ENCODE results near the gene NEMP1. TPM values are rescaled to one million over a fixed set of nuclear protein-coding genes. Genes with fewer than 3 reads are reported as not detected.
"Not testable (repeated sequence)": the region's sequence is repeated elsewhere in the genome, so short reads cannot be mapped to it uniquely, and the experiment has no call there.

The NEMP1 gene
- total RNA-seq, 6 donors from 2014 or later, result 6.2 to 13.6 (median 10.0) TPM

DNA sequence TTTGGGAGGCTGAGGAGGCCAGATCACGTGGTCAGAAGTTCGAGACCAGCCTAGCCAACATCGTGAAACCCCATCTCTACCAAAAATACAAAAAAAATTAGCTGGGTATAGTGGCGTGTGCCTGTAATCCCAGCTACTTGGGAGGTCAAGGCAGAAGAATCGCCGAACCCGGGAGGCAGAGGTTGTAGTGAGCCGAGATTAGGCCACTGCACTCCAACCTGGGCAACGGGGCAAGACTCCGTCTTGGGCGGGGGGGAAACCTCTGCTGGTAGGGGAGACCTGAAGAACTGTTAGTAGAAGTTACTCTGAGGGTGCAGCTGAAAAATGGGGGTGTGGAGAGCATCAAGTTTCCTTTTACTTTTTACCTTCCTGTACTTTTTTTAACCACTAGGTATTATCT is 47.5 kb upstream of the NEMP1 start:
- Histone ChIP-seq H3K36me3 (no peaks in the 10 kb centered on the region), H3K27ac (no peak overlapping the region), H3K4me3 (no peak overlapping the region), H3K4me1 (peaks cover 11 to 22% (median 18%) of the 10 kb centered on the region in 4 donors), H3K27me3 (peaks cover 0 to 4% (median 0%) of the 10 kb centered on the region in 4 donors), H3K9me3 (no peaks in the 10 kb centered on the region)
- ATAC-seq (ENCODE audit: low FRiP score in 2 of 2) (no peak), DNase-seq (no peak)
- TF ChIP-seq EP300 (IDR thresholded peaks at IDR 0.05) (no peak), POLR2AphosphoS5 (IDR thresholded peaks at IDR 0.05) (no peak), POLR2A (IDR thresholded peaks at IDR 0.05) (no peak)
- TF ChIP-seq, protein P1, sequence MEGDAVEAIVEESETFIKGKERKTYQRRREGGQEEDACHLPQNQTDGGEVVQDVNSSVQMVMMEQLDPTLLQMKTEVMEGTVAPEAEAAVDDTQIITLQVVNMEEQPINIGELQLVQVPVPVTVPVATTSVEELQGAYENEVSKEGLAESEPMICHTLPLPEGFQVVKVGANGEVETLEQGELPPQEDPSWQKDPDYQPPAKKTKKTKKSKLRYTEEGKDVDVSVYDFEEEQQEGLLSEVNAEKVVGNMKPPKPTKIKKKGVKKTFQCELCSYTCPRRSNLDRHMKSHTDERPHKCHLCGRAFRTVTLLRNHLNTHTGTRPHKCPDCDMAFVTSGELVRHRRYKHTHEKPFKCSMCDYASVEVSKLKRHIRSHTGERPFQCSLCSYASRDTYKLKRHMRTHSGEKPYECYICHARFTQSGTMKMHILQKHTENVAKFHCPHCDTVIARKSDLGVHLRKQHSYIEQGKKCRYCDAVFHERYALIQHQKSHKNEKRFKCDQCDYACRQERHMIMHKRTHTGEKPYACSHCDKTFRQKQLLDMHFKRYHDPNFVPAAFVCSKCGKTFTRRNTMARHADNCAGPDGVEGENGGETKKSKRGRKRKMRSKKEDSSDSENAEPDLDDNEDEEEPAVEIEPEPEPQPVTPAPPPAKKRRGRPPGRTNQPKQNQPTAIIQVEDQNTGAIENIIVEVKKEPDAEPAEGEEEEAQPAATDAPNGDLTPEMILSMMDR (IDR thresholded peaks at IDR 0.05), result no peak
- WGBS, 2 donors, result 84 to 93% methylated on average over 11 of the region's 11 CpGs

- TF ChIP-seq, protein P1 (IDR thresholded peaks at IDR 0.05), result peak; percentile 84 to 95 (median 90)
- no peak for TF ChIP-seq POLR2AphosphoS5 (IDR thresholded peaks at IDR 0.05)
- no peak for TF ChIP-seq POLR2A (IDR thresholded peaks at IDR 0.05)
- no peak for TF ChIP-seq EP300 (IDR thresholded peaks at IDR 0.05)
- Histone ChIP-seq H3K27ac (no peak overlapping the region), H3K9me3 (no peaks in the 10 kb centered on the region), H3K4me1 (peaks cover 9 to 19% (median 11%) of the 10 kb centered on the region in 4 donors), H3K27me3 (peaks cover 0 to 4% (median 0%) of the 10 kb centered on the region in 4 donors), H3K36me3 (no peaks in the 10 kb centered on the region), H3K4me3 (no peak overlapping the region)
- 13 to 14% methylated on average over 10 of the region's 10 CpGs for WGBS, 2 donors
- peak; percentile 68 to 79 for ATAC-seq (ENCODE audit: low FRiP score in 2 of 2)
- DNase-seq, result peak in 1 of 2 donors; percentile 75
Observed at GRCh38 chr12:57124261-57124877, 45.8 kb upstream of the NEMP1 start.

GRCh38 chr12:57123813-57124212 is 45.2 kb upstream of the NEMP1 start:
- Histone ChIP-seq H3K4me1 (peaks cover 7 to 13% (median 7%) of the 10 kb centered on the region in 4 donors), H3K27me3 (peaks cover 0 to 4% (median 0%) of the 10 kb centered on the region in 4 donors), H3K9me3 (no peaks in the 10 kb centered on the region), H3K27ac (no peak overlapping the region), H3K36me3 (no peaks in the 10 kb centered on the region), H3K4me3 (no peak overlapping the region)
- TF ChIP-seq, protein P1 (IDR thresholded peaks at IDR 0.05), result no peak
- TF ChIP-seq POLR2AphosphoS5 (IDR thresholded peaks at IDR 0.05), result no peak
- no peak for TF ChIP-seq POLR2A (IDR thresholded peaks at IDR 0.05)
- TF ChIP-seq EP300 (IDR thresholded peaks at IDR 0.05), result no peak
- 45 to 59% methylated on average over 2 of the region's 2 CpGs for WGBS, 2 donors
- ATAC-seq (ENCODE audit: low FRiP score in 2 of 2) (no peak), DNase-seq (no peak)

DNA sequence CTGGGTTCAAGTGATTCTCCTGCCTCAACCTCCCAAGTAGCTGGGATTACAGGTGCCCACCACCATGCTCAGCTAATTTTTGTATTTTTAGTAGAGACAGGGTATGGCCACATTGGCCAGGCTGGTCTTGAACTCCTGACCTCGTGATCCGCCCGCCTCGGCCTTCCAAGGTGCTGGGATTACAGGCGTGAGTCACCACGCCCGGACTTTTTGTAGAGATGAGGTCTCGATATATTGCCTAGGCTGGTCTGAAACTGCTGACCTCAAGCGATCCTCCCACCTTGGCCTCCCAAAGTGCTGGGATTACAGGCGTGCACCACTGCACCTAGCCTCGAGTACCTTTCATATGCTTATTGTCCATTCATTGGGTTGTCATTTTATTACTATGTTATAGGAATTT is 42.1 kb upstream of the NEMP1 start:
- H3K27ac ChIP-seq; H3K4me3 ChIP-seq; H3K27me3 ChIP-seq; ATAC-seq (ENCODE audit: low FRiP score in 2 of 2); H3K36me3 ChIP-seq; H3K9me3 ChIP-seq; H3K4me1 ChIP-seq; DNase-seq: not testable (repeated sequence)
- 94 to 97% methylated on average over 11 of the region's 11 CpGs for WGBS, 2 donors

- peak overlapping the region in 3 of 4 donors; percentile 28 to 61 (median 37) for H3K27ac ChIP-seq
- no peak for DNase-seq
Observed at GRCh38 chr12:57119294-57120085, 40.9 kb upstream of the NEMP1 start.

More at GRCh38 chr12:57119294-57120085, 40.9 kb upstream of the NEMP1 start:
- Histone ChIP-seq H3K4me1 (no peaks in the 10 kb centered on the region), H3K9me3 (no peaks in the 10 kb centered on the region), H3K27me3 (no peaks in the 10 kb centered on the region), H3K36me3 (no peaks in the 10 kb centered on the region), H3K4me3 (no peak overlapping the region)
- 85 to 90% methylated on average over 5 of the region's 5 CpGs for WGBS, 2 donors
- TF ChIP-seq POLR2AphosphoS5 (IDR thresholded peaks at IDR 0.05) (no peak), EP300 (IDR thresholded peaks at IDR 0.05) (no peak), POLR2A (IDR thresholded peaks at IDR 0.05) (no peak)
- TF ChIP-seq, protein P1 (IDR thresholded peaks at IDR 0.05), result no peak
- ATAC-seq (ENCODE audit: low FRiP score in 2 of 2), result no peak
